AG04450 (cell line): Measurements from ENCODE around the gene MTRF1L. TPM values are rescaled to one million over a fixed set of nuclear protein-coding genes. Genes with fewer than 3 reads are reported as not detected.

Experiments
- CTCF ChIA-PET: fragments of 300-600, 350-600 bp; formaldehyde crosslinking; extraction: SDS; loops from one replicate; lab custom pipeline; 2022; ENCODE audit warnings: antibody characterized with exemption, inconsistent platforms; lab: Charles Lee
- POLR2A ChIA-PET: fragments of 350-600 bp; formaldehyde crosslinking; extraction: SDS; loops from one replicate; lab custom pipeline; 2021; ENCODE audit warnings: antibody characterized with exemption, inconsistent platforms; lab: Yijun Ruan, JAX
- DNase-seq: peaks from one replicate; pipeline ENCODE4 v3.0.0-alpha.2; 2011; ENCODE audit warnings: low read depth, low spot score
- H3K27ac ChIP-seq: one replicate; pipeline ENCODE4 v1.5.1; 2012; ENCODE audit warnings: low read depth, low read length, control low read depth
- H3K27me3 ChIP-seq: one replicate; pipeline ENCODE4 v1.6.0; 2012; ENCODE audit warnings: low read length; ENCODE audit not compliant: control insufficient read depth, insufficient read depth
- H3K4me3 ChIP-seq: 2 replicates; pipeline ENCODE4 v1.5.1; 2011; ENCODE audit warnings: mild to moderate bottlenecking, low read depth, low read length, control low read depth
- H3K9me3 ChIP-seq: 2 replicates; pipeline ENCODE4 v1.5.1; 2012; ENCODE audit warnings: low read length; ENCODE audit not compliant: control insufficient read depth, insufficient read depth
- CTCF ChIP-seq: IDR thresholded peaks from 2 replicates; pipeline ENCODE4 v1.5.1; 2011; ENCODE audit warnings: low read depth, low read length, control low read depth, inconsistent platforms
- polyA plus RNA-seq: library from polyadenylated mRNA; depleted of rRNA; stranded (reverse); fragments of >200 nt; gene quantifications from 2 replicates; pipeline ENCODE4 v1.2.3, GENCODE V29; 2011

The MTRF1L gene
- polyA plus RNA-seq, 1 experiment: 23.7 TPM

- ChIA-PET POLR2A (no interaction called here), CTCF (interaction anchor here (1.2 kb wide), 1 partner anchor 11 kb away, joined by 3 read pairs; no protein-coding TSS in a partner anchor)
- no peak for TF ChIP-seq CTCF
- Histone ChIP-seq H3K9me3 (no peaks in the 10 kb centered on the region), H3K27ac (no peak overlapping the region), H3K4me3 (no peak overlapping the region), H3K27me3 (no peaks in the 10 kb centered on the region)
- no peak for DNase-seq
These were observed 41.8 kb upstream of the MTRF1L start for GRCh38 chr6:153044295-153044694.

GRCh38 chr6:153043719-153044118 is 41.2 kb upstream of the MTRF1L start:
- TF ChIP-seq CTCF: no peak
- DNase-seq: no peak
- no peak overlapping the region for H3K4me3 ChIP-seq
- ChIA-PET CTCF (no interaction called here), POLR2A (no interaction called here)
- no peak overlapping the region for H3K27ac ChIP-seq
- H3K9me3 ChIP-seq: no peaks in the 10 kb centered on the region
- H3K27me3 ChIP-seq: no peaks in the 10 kb centered on the region

- TF ChIP-seq CTCF: no peak
- Histone ChIP-seq H3K27me3 (no peaks in the 10 kb centered on the region), H3K27ac (no peak overlapping the region), H3K9me3 (no peaks in the 10 kb centered on the region), H3K4me3 (no peak overlapping the region)
- ChIA-PET POLR2A (no interaction called here), CTCF (interaction anchor here (1.1 to 1.5 kb wide), 4 partner anchors 9 to 13 kb away, joined by 3 to 5 read pairs (median 4); no protein-coding TSS in a partner anchor)
- peak; percentile 20 for DNase-seq
These were observed 36.0 kb upstream of the MTRF1L start for GRCh38 chr6:153038378-153039057.

GRCh38 chr6:153034139-153034538 is 31.6 kb upstream of the MTRF1L start:
- CTCF ChIA-PET: interaction anchor here (0.6 to 3.6 kb wide), 6 partner anchors 11 to 278 kb away, joined by 3 to 18 read pairs (median 3); no protein-coding TSS in a partner anchor
- TF ChIP-seq CTCF: no peak

GRCh38 chr6:153032255-153032882 is 29.9 kb upstream of the MTRF1L start:
- Histone ChIP-seq H3K9me3 (no peaks in the 10 kb centered on the region), H3K27me3 (no peaks in the 10 kb centered on the region), H3K27ac (no peak overlapping the region), H3K4me3 (no peak overlapping the region)
- TF ChIP-seq CTCF: peak; percentile 44; the same call in 1 of the 2 replicates
- peak; percentile 34 for DNase-seq
- CTCF ChIA-PET: interaction anchor here (0.7 to 3.6 kb wide), 18 partner anchors 8 to 480 kb away, joined by 3 to 20 read pairs (median 4); no protein-coding TSS in a partner anchor
- POLR2A ChIA-PET: interaction anchor here (0.7 to 1.0 kb wide), 2 partner anchors 99 to 429 kb away, joined by 3 read pairs; partner anchors contain the start of gene RGS17

More at GRCh38 chr6:153034139-153034538, 31.6 kb upstream of the MTRF1L start:
- no peak overlapping the region for H3K4me3 ChIP-seq
- POLR2A ChIA-PET: no interaction called here
- no peak for DNase-seq
- no peaks in the 10 kb centered on the region for H3K9me3 ChIP-seq
- H3K27me3 ChIP-seq: no peaks in the 10 kb centered on the region
- no peak overlapping the region for H3K27ac ChIP-seq
